Activated T-helper 1 cell treated with anti-CD3 and anti-CD28 coated beads, Interleukin-2, amount 50 U/mL, for 16 hours (primary cell): Measurements from ENCODE around the gene TRAIP.
A peak's percentile ranks its signal among the peaks of the same experiment; 100 is the strongest.
"Not testable (repeated sequence)": the region's sequence is repeated elsewhere in the genome, so short reads cannot be mapped to it uniquely, and the experiment has no call there.

ENCODE experiments used
- DNase-seq, 2 donors: peaks; one replicate each; pipeline ENCODE4 v3.0.0-alpha.2; 2020; ENCODE audit warnings: low read depth in 1 of 2, low spot score in 1 of 2

The TRAIP gene, protein sequence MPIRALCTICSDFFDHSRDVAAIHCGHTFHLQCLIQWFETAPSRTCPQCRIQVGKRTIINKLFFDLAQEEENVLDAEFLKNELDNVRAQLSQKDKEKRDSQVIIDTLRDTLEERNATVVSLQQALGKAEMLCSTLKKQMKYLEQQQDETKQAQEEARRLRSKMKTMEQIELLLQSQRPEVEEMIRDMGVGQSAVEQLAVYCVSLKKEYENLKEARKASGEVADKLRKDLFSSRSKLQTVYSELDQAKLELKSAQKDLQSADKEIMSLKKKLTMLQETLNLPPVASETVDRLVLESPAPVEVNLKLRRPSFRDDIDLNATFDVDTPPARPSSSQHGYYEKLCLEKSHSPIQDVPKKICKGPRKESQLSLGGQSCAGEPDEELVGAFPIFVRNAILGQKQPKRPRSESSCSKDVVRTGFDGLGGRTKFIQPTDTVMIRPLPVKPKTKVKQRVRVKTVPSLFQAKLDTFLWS

DNA sequence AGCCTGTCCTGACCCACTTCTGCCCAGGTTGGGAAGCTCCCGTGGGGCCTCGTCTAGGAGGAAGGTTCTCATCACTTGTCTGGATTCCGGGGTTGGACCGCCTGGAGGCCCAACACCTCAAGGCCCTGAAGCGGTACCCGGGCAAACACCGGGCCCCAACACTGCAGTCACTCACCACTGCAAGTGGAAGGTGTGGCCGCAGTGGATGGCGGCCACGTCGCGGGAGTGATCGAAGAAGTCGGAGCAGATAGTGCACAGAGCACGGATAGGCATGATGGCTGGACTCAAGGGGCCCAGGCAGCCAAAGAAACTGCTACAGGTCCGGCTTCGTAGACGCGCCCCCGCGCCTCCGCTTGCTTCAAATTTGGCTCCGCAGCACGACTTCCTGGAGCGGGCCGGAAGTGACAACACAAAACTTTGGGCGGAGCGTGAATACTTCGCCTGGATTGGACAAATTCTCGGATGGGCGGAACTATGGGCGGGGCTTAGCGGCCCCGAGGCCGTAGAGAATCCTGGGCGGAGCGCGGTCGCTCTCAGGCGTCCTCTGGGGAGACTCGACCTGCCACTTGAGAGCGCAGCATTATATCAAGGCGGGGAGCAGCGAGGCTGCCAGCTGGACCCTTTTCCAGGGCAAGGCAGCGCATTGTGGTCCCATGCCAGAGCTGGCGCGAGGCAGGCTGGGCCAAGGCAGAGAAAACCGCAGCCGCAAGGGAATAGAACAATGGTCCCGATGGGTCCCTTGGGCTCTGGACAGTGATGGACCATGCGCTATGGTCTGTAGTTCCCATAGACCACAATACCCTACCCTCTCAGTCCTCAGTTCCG, at the start of gene TRAIP:
TRAIP (minus strand) TSS at position 384 of the 825 bp plus-strand sequence; CDS start at position 273, 111 bp downstream.
- DNase-seq: peak; percentile 86 to 88

GRCh38 chr3:49904448-49904847, 48.1 kb upstream of the TRAIP start:
- DNase-seq: not testable (repeated sequence)

- DNase-seq: peak; percentile 67 to 68
These were observed 47.4 kb upstream of the TRAIP start, which contains the start of gene MST1R for GRCh38 chr3:49903451-49904424. Gene MST1R (minus strand): TSS chr3:49903873. CDS start chr3:49903609, 264 bp downstream.

DNA sequence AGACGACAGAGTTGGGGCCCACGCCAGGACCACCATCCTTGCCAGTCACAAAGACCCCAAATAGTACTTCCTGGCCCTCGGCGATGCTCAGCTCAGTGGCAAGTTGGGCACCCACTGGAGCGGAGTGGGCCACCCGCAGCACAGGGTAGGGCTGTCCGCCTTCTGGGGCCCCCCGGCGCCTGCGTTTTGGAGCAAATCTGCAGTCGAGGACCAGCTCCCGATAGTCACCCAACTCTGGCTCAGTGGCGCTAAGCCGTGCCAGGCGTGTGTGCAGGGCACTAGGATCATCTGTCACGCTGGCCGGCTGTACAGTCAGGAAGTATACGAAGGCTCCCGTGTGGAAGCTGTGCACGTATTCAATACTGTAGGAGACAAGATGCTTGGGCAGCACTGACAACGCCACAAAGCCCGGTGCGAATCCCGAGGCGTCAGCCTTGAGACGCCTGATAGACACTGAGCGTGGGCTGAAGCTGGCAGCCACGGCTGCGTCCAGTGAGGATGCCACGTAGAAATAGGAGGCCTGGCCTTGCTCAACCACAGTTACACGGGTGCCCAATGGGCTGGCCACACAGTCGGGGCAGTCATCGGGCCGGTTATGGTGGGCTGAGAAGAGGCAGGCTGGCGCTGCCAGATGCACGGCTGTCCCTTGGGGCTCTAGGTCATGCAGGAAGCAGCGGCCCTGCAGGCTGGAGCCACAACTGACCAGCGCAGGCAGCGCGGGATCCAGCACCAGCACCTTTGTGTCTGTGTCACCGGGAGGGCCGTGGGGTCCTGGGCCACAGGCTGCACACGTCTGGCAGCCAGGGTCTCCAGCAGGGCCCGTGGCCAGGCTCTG, 46.4 kb upstream of the TRAIP start:
- no peak for DNase-seq

DNA sequence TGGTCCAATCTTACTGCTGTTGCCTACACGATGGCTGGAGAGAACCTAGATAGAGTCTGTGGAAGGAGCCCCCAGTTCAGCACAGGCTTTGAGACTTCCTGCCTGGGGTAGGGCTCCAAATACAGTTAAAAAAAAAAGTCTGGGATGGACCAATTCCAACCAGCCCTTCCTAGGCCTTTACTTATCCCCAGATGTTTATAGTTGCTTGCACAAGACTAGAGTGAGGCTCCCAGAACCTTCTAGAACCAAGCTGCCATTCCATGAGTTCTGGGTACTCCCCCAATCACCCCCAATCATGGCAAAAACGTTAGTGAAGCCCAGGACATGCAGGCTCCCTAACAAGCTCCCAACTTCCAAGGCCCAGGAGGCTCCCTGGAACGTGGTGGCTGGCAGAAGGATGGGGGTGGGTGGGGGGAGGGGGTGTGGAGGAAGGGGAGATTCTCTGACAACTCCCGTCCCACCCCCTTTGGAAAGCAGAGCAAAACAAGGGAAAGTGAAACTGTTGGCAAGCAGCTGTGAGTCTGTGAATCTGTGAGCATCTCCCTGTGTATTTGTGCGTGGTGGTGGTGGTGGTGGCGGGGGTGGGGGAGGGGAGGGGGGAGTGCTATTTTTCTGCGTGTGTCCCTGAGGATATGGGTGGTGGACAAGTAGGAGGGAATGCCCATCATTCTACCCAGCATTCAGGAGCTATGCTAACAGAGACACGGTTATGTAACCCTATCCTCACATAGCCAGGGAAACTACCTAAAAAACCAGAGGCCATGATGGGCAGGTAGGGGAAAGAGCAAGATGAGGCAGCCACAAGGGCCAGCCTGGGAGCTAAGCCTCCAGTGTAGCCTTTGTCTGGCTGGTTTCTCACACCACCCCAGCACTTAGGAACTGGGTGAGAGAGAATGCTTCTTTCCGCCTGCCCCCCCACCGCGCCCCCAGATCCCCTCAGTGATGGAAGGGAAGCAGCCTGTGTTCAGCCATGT, 45.3 kb upstream of the TRAIP start:
- no peak for DNase-seq

DNA sequence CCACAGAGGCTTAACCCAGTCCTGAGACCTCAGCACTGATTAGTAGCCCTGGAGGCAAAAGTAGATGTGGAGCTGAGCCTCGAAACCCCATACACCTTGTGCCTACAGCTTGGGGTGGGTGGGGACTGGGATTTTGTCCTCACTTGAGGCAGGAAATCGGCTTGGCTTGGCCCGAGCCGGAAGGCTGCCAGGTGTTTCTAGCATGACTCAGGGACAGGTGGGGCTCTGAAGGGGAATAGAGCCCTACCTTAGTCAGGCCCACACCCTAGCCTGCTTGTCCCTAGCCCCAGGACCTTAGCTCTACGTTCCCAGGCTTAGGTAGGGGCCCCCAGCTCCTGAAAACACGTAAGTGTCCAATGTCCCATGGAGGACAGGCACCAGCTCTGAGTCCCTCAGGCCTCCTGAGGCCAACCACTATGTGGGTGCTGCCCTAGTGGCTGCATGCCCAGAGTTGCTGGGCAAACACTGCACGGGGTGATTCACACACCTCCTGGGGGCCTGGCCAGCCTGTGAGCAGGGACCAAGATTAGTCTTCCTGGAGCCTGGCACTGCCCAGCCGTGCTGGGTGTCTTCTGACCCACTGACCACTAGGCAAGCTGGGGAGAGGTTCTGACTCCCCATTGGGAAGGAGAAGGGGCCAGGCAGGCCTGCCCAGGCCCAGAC, 44.3 kb upstream of the TRAIP start:
- DNase-seq: no peak

- no peak for DNase-seq
These were observed 43.5 kb upstream of the TRAIP start for GRCh38 chr3:49899815-49900214.

- DNase-seq: no peak
These were observed 42.6 kb upstream of the TRAIP start for GRCh38 chr3:49898991-49899390.

DNA sequence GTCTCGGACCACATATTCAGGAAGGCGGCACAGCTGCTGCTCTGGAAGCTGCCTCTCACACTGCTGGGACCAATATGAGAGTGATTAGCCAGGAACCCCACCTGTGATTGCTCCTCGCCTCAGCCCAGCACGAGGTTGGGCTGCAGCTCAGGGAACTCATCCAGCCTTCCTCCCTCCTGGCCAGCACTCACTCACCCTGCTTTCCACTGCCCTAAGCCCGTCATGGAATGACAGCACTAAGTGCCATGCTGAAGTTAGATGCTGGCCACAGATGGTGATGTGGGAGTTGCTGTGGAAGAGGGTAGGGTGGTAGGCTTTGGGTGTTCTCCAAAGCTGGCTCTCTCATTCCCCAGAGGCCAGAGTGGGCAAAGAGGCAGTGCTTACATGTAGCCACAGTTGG, 40.0 kb upstream of the TRAIP start:
- no peak for DNase-seq

DNA sequence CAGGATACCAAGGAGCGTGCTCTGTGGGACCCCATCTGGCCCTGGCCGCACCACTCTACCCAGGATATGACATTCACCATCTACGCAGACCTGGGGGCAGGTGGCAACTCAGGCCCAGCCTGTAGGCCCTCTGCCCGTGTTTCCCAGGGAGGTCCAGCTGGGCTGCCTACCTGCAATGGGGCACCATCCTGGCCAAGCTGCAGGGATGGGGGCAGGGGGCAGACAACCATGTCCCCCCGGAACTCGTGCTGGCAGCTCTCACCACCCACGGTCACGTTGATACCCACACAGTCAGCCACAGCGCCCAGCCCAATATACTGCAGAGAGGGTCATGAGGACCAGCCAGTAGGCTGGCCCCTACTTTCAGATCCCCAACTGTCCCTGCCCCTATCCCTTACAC, 39.4 kb upstream of the TRAIP start:
- no peak for DNase-seq

DNA sequence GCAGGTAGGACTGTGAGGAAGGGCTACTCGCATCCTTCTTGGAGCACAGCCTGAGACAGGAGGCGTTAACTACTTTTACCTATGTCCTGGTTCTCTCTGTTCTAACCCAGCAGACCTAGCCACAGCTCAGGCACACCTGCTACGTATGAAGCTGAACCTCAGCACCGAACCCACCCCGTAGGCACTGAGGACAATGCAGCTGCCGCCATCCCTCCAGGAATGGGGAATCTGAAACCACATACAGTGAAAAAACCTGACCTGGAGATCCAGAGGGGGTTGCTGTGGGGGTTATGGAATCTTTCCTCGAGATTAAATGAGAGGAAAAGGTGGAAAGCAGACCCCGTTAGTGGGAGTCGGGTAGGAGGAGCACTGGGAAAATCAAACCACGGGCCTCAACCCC, 32.9 kb upstream of the TRAIP start:
- DNase-seq: no peak

- no peak for DNase-seq
These were observed 30.5 kb upstream of the TRAIP start for GRCh38 chr3:49886922-49887265.

GRCh38 chr3:49883998-49884397, 27.6 kb upstream of the TRAIP start:
- DNase-seq: no peak

DNA sequence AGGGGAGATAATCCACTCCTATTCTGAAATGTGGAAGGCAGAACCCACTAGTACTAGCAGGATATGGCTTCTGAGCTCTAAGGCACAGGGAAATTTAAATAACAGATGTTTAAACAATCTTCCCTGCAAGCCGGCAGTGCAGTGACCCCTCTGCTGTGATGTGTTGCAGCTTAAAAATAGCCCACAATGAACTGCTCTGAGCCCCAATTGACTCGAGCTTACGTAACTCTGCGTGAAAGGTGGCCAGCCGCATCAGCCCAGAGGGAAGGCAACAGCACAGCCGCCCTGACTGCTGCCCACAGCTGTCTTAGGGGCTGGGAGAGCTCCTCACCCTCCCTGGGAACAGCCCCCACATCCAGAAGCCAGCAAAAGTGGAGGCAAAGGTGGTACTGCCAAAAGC, 25.8 kb upstream of the TRAIP start:
- DNase-seq: no peak

DNA sequence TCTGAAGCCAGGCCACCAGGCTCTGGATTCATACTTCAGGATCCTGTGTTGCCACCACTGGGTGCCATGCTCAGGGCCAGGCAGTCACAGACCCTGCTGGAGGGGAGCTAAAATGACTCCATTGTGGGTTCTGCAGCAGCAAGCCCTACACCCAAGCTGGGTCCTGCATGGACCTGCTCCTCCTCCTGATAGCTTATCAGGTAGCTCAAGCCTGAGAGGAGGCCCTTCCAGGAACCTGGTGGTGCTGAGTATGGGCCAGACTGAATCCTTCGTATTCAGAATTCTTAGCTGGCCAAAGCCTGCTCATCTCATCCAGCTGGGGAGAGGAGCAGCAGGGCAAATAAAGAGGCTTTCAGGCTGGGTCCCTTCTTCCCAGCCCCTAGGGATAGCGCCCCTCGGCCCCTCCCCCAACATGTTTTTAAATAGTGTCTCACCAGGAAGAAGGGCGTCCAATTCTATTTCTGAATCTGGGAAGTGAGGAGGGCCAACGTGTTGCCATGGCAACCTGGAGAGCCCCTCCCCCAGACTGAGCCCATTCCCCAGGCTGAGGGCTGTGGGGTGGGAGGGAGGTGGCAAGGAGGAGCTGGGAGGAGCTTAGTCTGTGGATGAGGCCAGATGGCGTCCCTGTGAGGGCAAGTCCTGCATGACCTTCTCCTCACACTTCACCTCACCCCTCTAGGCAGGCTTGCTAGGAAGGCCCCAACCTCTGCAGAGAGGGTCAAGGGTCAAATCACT, 24.4 kb upstream of the TRAIP start:
- DNase-seq: no peak

GRCh38 chr3:49879721-49880120, 23.4 kb upstream of the TRAIP start:
- no peak for DNase-seq

- DNase-seq: no peak
These were observed 22.3 kb upstream of the TRAIP start for GRCh38 chr3:49878686-49879085.

DNA sequence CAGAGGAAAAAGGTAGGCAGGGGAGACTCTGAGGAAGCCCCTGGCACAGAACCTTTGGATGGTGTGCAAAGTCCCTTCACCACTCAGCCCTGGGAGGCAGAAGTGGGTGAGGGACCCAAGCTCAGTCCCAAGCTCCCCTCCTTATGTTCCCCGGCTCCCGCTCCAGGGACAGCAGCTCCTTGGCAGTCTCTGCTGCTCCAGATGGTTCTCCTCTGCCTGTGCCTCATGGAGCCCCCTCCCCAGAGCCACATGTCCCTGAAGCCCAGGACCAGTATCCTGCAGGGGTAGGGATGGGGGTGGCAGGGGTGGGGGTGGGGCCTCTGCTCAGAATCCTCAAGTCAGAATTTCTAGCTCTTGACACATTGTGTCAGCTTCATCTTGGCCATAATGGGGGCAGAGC, 21.4 kb upstream of the TRAIP start:
- no peak for DNase-seq
